GM12892 (cell line): Measurements from ENCODE around the gene JOSD1.

Experiments used
- POLR2A ChIP-seq: IDR thresholded peaks from 2 replicates; pipeline ENCODE4 v1.6.1; 2011; ENCODE audit warnings: low read depth, low read length, control low read depth
- TAF1 ChIP-seq: IDR thresholded peaks from 2 replicates; pipeline ENCODE4 v1.6.1; 2011; ENCODE audit warnings: low read depth, mild to moderate bottlenecking, control low read depth, low read length, borderline replicate concordance

DNA sequence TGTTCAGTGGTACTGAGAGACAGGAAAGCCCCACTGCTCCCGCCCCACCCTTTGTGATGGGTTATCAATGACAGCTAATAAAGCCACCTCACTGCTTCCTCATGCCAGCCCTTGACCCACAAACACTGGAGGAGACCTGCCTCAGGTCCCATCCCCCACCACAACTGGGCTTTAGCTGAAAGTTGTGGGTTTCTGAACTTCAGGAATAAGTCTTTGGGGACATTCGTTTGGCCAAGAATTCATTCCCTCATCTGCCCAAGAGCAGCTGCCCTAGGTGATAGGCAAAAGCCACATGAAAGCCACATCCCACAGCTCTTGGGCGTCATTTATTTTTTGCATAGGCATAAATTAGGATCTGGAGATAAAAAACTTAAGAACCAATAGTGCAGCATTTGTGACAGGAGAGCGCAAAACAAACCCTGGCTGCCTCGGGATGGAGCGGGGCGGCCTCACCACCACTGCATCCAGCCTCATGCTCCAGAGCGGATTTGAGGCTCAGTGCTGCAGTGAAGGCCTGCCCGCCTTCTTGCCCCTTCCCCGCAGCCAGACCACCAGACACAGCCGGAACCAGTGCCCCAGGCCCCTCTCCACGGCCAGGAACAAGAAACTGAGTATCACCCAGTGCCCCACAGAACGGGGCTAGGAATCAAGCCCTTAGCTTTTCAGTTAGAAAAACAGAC, 33.8 kb upstream of the JOSD1 start:
- TF ChIP-seq TAF1 (no peak), POLR2A (no peak)
